ENCODE results near the gene HDGF. TPM values are rescaled to one million over a fixed set of nuclear protein-coding genes. Genes with fewer than 3 reads are reported as not detected.
A peak's percentile ranks its signal among the peaks of the same experiment; 100 is the strongest.

Gene HDGF
- total RNA-seq, 2 experiments from 2014 or later, result 232 to 235 TPM

DNA sequence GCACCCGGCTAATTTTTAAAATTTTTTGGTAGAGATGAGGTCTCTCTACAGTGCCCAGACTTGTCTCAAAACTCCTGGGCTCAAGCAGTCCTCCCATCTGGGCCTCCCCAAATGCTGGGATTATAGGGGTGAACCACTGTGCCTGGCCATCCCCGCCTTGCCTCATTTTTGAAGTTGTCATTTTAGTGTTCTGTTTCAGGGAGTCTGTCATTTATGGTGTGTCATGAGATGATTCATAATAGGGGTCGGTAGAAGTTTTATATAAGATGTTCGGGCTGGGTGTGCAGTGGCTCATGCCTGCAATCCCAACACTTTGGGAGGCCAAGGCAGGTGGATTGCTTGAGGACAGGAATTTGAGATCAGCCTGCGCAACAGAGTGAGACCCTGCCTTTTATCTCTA is 24.3 kb upstream of the HDGF start:
- Mint-ChIP-seq H3K9me3 (no peaks in the 10 kb centered on the region), H3K36me3 (ENCODE audit: low read depth) (peaks cover 29% of the 10 kb centered on the region), H3K27ac (peak overlapping the region; percentile 60), H3K4me1 (ENCODE audit: low read depth) (peaks cover 52% of the 10 kb centered on the region), H3K27me3 (no peaks in the 10 kb centered on the region), H3K4me3 (no peak overlapping the region)
- no peak for DNase-seq
- TF ChIP-seq, protein P1, sequence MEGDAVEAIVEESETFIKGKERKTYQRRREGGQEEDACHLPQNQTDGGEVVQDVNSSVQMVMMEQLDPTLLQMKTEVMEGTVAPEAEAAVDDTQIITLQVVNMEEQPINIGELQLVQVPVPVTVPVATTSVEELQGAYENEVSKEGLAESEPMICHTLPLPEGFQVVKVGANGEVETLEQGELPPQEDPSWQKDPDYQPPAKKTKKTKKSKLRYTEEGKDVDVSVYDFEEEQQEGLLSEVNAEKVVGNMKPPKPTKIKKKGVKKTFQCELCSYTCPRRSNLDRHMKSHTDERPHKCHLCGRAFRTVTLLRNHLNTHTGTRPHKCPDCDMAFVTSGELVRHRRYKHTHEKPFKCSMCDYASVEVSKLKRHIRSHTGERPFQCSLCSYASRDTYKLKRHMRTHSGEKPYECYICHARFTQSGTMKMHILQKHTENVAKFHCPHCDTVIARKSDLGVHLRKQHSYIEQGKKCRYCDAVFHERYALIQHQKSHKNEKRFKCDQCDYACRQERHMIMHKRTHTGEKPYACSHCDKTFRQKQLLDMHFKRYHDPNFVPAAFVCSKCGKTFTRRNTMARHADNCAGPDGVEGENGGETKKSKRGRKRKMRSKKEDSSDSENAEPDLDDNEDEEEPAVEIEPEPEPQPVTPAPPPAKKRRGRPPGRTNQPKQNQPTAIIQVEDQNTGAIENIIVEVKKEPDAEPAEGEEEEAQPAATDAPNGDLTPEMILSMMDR (IDR thresholded peaks at IDR 0.05), result no peak
- intact Hi-C loops (cut with micrococcal nuclease), result no loop called here
- peak; percentile 66 for ATAC-seq
- POLR2A ChIA-PET, result interaction anchor here (0.6 to 1.1 kb wide), 2 partner anchors 8 to 20 kb away, joined by 3 read pairs; no protein-coding TSS in a partner anchor
- CTCF ChIA-PET, result interaction anchor here (2.7 to 4.1 kb wide), 3 partner anchors 49 to 86 kb away, joined by 10 to 28 read pairs (median 18); partner anchors contain the start of gene NTRK1

DNA sequence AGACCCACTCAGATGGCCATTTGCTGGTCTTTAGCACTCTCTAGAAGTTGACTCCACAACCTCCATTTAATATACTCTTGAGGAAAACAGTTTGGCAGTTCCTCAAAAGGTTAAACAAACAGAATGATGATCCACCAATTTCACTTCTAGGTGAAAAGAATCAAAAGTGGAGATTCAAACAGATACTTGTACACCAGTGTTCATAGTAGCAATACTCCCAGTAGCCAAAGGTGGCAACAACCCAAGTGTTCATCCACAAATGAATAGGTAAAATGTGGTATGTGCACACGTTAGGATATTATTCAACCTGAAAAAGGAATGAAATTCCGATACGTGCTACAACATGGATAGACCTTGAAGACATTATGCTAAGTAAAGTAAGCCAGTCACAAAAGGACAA is 22.1 kb upstream of the HDGF start:
- ChIA-PET POLR2A (interaction anchor here (0.7 to 1.8 kb wide), 4 partner anchors 8 to 44 kb away, joined by 3 to 9 read pairs (median 4); no protein-coding TSS in a partner anchor), CTCF (interaction anchor here (1.8 to 4.0 kb wide), 2 partner anchors 47 to 116 kb away, joined by 4 to 63 read pairs; partner anchors contain the start of genes ISG20L2 and METTL25B)
- Mint-ChIP-seq H3K27ac (no peak overlapping the region), H3K36me3 (ENCODE audit: low read depth) (peaks cover 46% of the 10 kb centered on the region), H3K9me3 (no peaks in the 10 kb centered on the region), H3K4me3 (no peak overlapping the region), H3K27me3 (no peaks in the 10 kb centered on the region), H3K4me1 (ENCODE audit: low read depth) (peaks cover 68% of the 10 kb centered on the region)
- DNase-seq (no peak), ATAC-seq (peak; percentile 25)
- TF ChIP-seq, protein P1 (IDR thresholded peaks at IDR 0.05), result peak; percentile 19
- intact Hi-C loops (cut with micrococcal nuclease), result no loop called here

DNA sequence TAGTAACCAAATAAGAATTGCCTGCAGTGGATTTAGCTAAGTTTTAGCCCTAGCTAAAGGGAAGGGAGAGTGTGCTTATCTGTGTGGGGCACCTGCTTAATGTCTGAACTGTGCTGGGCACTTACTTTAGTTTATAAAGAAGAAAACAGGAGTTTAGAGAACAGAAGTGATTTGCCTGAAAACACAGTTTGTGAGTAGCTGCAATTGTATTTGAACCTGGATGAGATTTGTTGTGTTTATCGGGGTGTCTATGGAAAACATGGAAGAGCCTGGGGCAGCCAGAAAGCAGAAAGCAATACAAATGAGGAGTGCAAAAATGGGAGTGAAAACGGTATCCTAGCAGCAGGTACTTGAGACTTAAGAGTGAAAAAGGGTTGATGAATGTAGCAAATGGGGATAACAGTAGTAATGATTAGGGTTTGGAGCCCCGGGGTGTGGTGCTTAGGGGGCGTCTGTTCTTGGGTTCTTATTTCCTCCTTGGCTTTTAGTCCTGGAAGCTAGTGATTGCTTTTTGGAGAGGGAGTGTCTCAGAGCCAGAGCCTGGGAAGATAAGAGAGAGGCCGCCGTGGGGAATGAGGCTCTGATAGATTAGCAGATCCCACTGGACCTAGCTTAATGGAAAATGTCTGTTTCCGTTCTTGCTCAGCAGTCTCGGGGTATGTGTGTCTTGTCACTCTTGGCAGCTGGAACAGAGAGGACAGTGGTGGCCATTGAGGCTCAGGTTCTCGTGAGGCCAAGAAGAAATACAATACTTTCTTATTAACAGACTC is 21.4 kb upstream of the HDGF start:
- intact Hi-C loops (cut with micrococcal nuclease), result no loop called here
- no peaks in the 10 kb centered on the region for H3K27me3 Mint-ChIP-seq
- H3K4me3 Mint-ChIP-seq, result no peak overlapping the region
- H3K27ac Mint-ChIP-seq, result no peak overlapping the region
- DNase-seq (no peak), ATAC-seq (no peak)
- peaks cover 51% of the 10 kb centered on the region for H3K36me3 Mint-ChIP-seq (ENCODE audit: low read depth)
- ChIA-PET CTCF (interaction anchor here (0.8 to 4.0 kb wide), 11 partner anchors 16 to 148 kb away, joined by 3 to 63 read pairs (median 4); partner anchors contain the start of genes ISG20L2 and METTL25B), POLR2A (interaction anchor here (0.7 to 1.8 kb wide), 4 partner anchors 8 to 43 kb away, joined by 3 to 9 read pairs (median 4); no protein-coding TSS in a partner anchor)
- TF ChIP-seq, protein P1 (IDR thresholded peaks at IDR 0.05), result no peak
- no peaks in the 10 kb centered on the region for H3K9me3 Mint-ChIP-seq
- peaks cover 64% of the 10 kb centered on the region for H3K4me1 Mint-ChIP-seq (ENCODE audit: low read depth)

DNA sequence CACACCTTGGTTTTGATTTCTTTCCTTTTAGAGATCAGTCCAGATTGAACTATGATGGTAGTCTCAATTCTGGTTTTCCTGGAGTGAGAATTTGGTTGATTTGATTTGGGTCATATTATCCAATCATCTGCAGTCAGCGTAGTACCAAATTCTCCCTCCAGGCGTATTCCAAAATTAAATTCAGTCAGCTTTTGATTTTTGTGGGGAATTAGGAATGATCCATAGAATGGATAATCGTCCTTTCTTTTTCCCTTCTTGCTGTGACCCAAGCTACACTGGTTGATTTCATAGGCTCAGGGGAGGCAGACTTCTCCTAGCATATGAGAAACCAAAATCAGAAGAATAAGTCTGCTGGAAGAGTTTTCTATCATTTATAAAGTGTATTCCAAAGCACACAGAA is 20.7 kb upstream of the HDGF start:
- peaks cover 58% of the 10 kb centered on the region for H3K4me1 Mint-ChIP-seq (ENCODE audit: low read depth)
- no peaks in the 10 kb centered on the region for H3K27me3 Mint-ChIP-seq
- intact Hi-C loops (cut with micrococcal nuclease), result no loop called here
- ATAC-seq, result no peak
- no peaks in the 10 kb centered on the region for H3K9me3 Mint-ChIP-seq
- ChIA-PET POLR2A (interaction anchor here (1.2 to 1.8 kb wide), 4 partner anchors 9 to 43 kb away, joined by 3 to 9 read pairs (median 4); no protein-coding TSS in a partner anchor), CTCF (interaction anchor here (0.6 to 4.0 kb wide), 12 partner anchors 16 to 117 kb away, joined by 3 to 63 read pairs (median 4); partner anchors contain the start of genes ISG20L2 and METTL25B)
- no peak overlapping the region for H3K4me3 Mint-ChIP-seq
- no peak overlapping the region for H3K27ac Mint-ChIP-seq
- TF ChIP-seq, protein P1 (IDR thresholded peaks at IDR 0.05), result peak; percentile 31
- H3K36me3 Mint-ChIP-seq (ENCODE audit: low read depth), result peaks cover 47% of the 10 kb centered on the region
- DNase-seq, result no peak

Data from activated CD8-positive, alpha-beta T cell treated with anti-CD3 and anti-CD28 coated beads for 36 hours (primary cell).